CD14-positive monocyte (primary cell): ENCODE data around the gene SLC17A1. TPM values are rescaled to one million over a fixed set of nuclear protein-coding genes. Genes with fewer than 3 reads are reported as not detected.

Experiments
- DNase-seq, 3 donors: peaks; one replicate each; pipeline ENCODE4 v3.0.0-alpha.2; 2011 to 2022
- H2AFZ ChIP-seq: 2 replicates; pipeline ENCODE4 v1.6.0; 2012; ENCODE audit warnings: mild to moderate bottlenecking, low read depth, low read length, inconsistent platforms; ENCODE audit not compliant: insufficient read depth, poor library complexity, severe bottlenecking
- H3K27ac ChIP-seq, 2 donors: 1 replicate in 1 of 2; 2 replicates in 1 of 2; pipeline ENCODE4 v1.5.1; 2012 to 2013; ENCODE audit warnings: low read length in 2 of 2, control low read depth in 1 of 2, inconsistent platforms in 1 of 2, low read depth in 1 of 2, mild to moderate bottlenecking in 1 of 2
- H3K27me3 ChIP-seq, 2 donors: one replicate each; pipeline versions ENCODE4 v1.6.0 to v1.6.1; 2011 to 2013; ENCODE audit warnings: low read length in 2 of 2; ENCODE audit not compliant: control insufficient read depth in 2 of 2, insufficient read depth in 2 of 2
- H3K36me3 ChIP-seq, 2 donors: replicated peaks in 1 of 2; 1 replicate in 1 of 2; 2 replicates in 1 of 2; pipeline versions ENCODE4 v1.5.1 to v1.6.1; 2012 to 2013; ENCODE audit warnings: low read length in 2 of 2, control low read depth in 1 of 2, inconsistent platforms in 1 of 2, mild to moderate bottlenecking in 1 of 2; ENCODE audit not compliant: insufficient read depth in 2 of 2, control insufficient read depth in 1 of 2
- H3K4me1 ChIP-seq, 2 donors: 1 replicate in 1 of 2; 2 replicates in 1 of 2; pipeline versions ENCODE4 v1.5.1 to v1.6.1; 2012 to 2013; ENCODE audit warnings: low read length in 2 of 2, control low read depth in 1 of 2, inconsistent platforms in 1 of 2, mild to moderate bottlenecking in 1 of 2, moderate library complexity in 1 of 2; ENCODE audit not compliant: insufficient read depth in 2 of 2, control insufficient read depth in 1 of 2
- H3K4me2 ChIP-seq: replicated peaks from 2 replicates; pipeline ENCODE3; 2012; ENCODE audit warnings: low read length, moderate library complexity, mild to moderate bottlenecking; ENCODE audit not compliant: poor library complexity, severe bottlenecking; ENCODE audit errors: extremely low read depth
- H3K4me3 ChIP-seq, 3 experiments: fragments of 200-600 bp in 1 of 3; sonication (generic) in 1 of 3; replicated peaks in 1 of 3; 1 replicate in 2 of 3; 2 replicates in 1 of 3; pipeline ENCODE4 v1.5.1; 2011 to 2013; ENCODE audit warnings: low read length in 3 of 3, mild to moderate bottlenecking in 3 of 3, control low read depth in 2 of 3, low read depth in 2 of 3, inconsistent platforms in 1 of 3, moderate library complexity in 1 of 3
- H3K79me2 ChIP-seq: 2 replicates; pipeline ENCODE4 v1.6.0; 2012; ENCODE audit warnings: mild to moderate bottlenecking, control low read depth, inconsistent platforms, low read length, moderate library complexity; ENCODE audit not compliant: insufficient read depth
- H3K9ac ChIP-seq: 2 replicates; pipeline ENCODE4 v1.6.0; 2017; ENCODE audit warnings: low read length, mild to moderate bottlenecking; ENCODE audit not compliant: insufficient read depth, poor library complexity, severe bottlenecking
- H3K9me3 ChIP-seq, 2 donors: replicated peaks in 1 of 2; 1 replicate in 1 of 2; 2 replicates in 1 of 2; pipeline versions ENCODE4 v1.5.1 to v1.6.1; 2012 to 2013; ENCODE audit warnings: low read length in 2 of 2, control low read depth in 1 of 2; ENCODE audit not compliant: control insufficient read depth in 1 of 2, insufficient read depth in 1 of 2
- H4K20me1 ChIP-seq: 2 replicates; pipeline ENCODE4 v1.6.0; 2012; ENCODE audit warnings: mild to moderate bottlenecking, low read length, control low read depth, moderate library complexity; ENCODE audit not compliant: insufficient read depth
- H3K27ac Mint-ChIP-seq, 7 donors: one replicate each; pipeline ENCODE4 v1.8.0; 2020; ENCODE audit warnings: mild to moderate bottlenecking in 7 of 7, mixed read lengths in 7 of 7, moderate library complexity in 6 of 7, inconsistent platforms in 2 of 7
- H3K27me3 Mint-ChIP-seq, 3 donors: one replicate each; pipeline ENCODE4 v1.8.0; 2021 to 2022; ENCODE audit warnings: low read depth in 3 of 3, mild to moderate bottlenecking in 3 of 3, mixed read lengths in 3 of 3, moderate library complexity in 3 of 3, inconsistent platforms in 1 of 3
- H3K36me3 Mint-ChIP-seq, 2 donors: one replicate each; pipeline ENCODE4 v1.8.0; 2020; ENCODE audit warnings: mixed read lengths in 2 of 2, inconsistent platforms in 1 of 2, mild to moderate bottlenecking in 1 of 2
- H3K4me1 Mint-ChIP-seq: one replicate; pipeline ENCODE4 v1.8.0; 2020; ENCODE audit warnings: mild to moderate bottlenecking, mixed read lengths
- H3K4me3 Mint-ChIP-seq, 2 donors: one replicate each; pipeline ENCODE4 v1.8.0; 2020; ENCODE audit warnings: mild to moderate bottlenecking in 2 of 2, mixed read lengths in 2 of 2, moderate library complexity in 1 of 2
- H3K9me3 Mint-ChIP-seq, 7 donors: one replicate each; pipeline ENCODE4 v1.8.0; 2020 to 2022; ENCODE audit warnings: mixed read lengths in 7 of 7, mild to moderate bottlenecking in 6 of 7, moderate library complexity in 6 of 7, inconsistent platforms in 2 of 7
- CTCF ChIP-seq: fragments of 200-600 bp; IDR thresholded peaks from one replicate; pipeline ENCODE4 v1.8.0; 2022; ENCODE audit warnings: antibody characterized with exemption, mild to moderate bottlenecking
- WGBS: methylation state at CpG from one replicate; pipeline ENCODE4 v1.1.5; 2013; ENCODE audit warnings: missing lambda C conversion rate; ENCODE audit not compliant: insufficient coverage; 5-methylcytosine and 5-hydroxymethylcytosine counted together
- intact Hi-C, 2 donors: fragments of 100-400 bp; cut with micrococcal nuclease; formaldehyde crosslinking; loops; one replicate each; pipeline versions ENCODE4 v1.15.0 to v1.15.1; 2023
- polyA plus RNA-seq, 3 donors: library from polyadenylated mRNA; depleted of rRNA in 1 of 3; unstranded in 2 of 3; stranded (reverse) in 1 of 3; fragments of 300-500 nt in 2 of 3; fragments of >200 nt in 1 of 3; fragmentation: Illumina TruSeq in 2 of 3; gene quantifications; 1 replicate in 2 of 3; 2 replicates in 1 of 3; pipeline ENCODE4 v1.2.3, GENCODE V29; 2012 to 2021

Gene SLC17A1
- polyA plus RNA-seq, 3 donors: not detected

- no peak overlapping the region for H3K4me3 Mint-ChIP-seq
- H3K4me1 ChIP-seq: no peaks in the 10 kb centered on the region
- no peaks in the 10 kb centered on the region for H3K36me3 ChIP-seq
- H3K4me3 ChIP-seq: no peak overlapping the region
- H3K27me3 ChIP-seq: no peaks in the 10 kb centered on the region
- H3K9ac ChIP-seq: no peak overlapping the region
- H2AFZ ChIP-seq: no peak overlapping the region
- H3K4me2 ChIP-seq: no peak overlapping the region
- no peak for TF ChIP-seq CTCF
- no peaks in the 10 kb centered on the region for H3K4me1 Mint-ChIP-seq
- no peaks in the 10 kb centered on the region for H3K36me3 Mint-ChIP-seq
- peaks cover 0 to 3% (median 0%) of the 10 kb centered on the region in 7 donors for H3K9me3 Mint-ChIP-seq
- no CpG with 5 or more reads among the region's 4 CpGs for WGBS
- no peak overlapping the region for H3K27ac Mint-ChIP-seq
- DNase-seq: no peak
- peaks cover 0 to 2% (median 1%) of the 10 kb centered on the region in 3 donors for H3K27me3 Mint-ChIP-seq
- H4K20me1 ChIP-seq: no peaks in the 10 kb centered on the region
- no peak overlapping the region for H3K27ac ChIP-seq
- intact Hi-C loops: no loop called here
- no peaks in the 10 kb centered on the region for H3K9me3 ChIP-seq
- H3K79me2 ChIP-seq: no peaks in the 10 kb centered on the region
Observed at GRCh38 chr6:25777856-25778649, 53.8 kb downstream of the SLC17A1 start.

- Histone ChIP-seq H2AFZ (no peak overlapping the region), H3K79me2 (no peaks in the 10 kb centered on the region), H3K36me3 (no peaks in the 10 kb centered on the region), H3K4me1 (no peaks in the 10 kb centered on the region), H3K27ac (no peak overlapping the region), H3K4me2 (no peak overlapping the region), H3K9me3 (no peaks in the 10 kb centered on the region), H3K4me3 (no peak overlapping the region), H3K9ac (no peak overlapping the region), H3K27me3 (no peaks in the 10 kb centered on the region), H4K20me1 (no peaks in the 10 kb centered on the region)
- Mint-ChIP-seq H3K27me3 (peaks cover 0 to 5% (median 1%) of the 10 kb centered on the region in 3 donors), H3K4me1 (no peaks in the 10 kb centered on the region), H3K36me3 (no peaks in the 10 kb centered on the region), H3K27ac (no peak overlapping the region), H3K9me3 (no peaks in the 10 kb centered on the region), H3K4me3 (no peak overlapping the region)
- 80% methylated on average over 1 of the region's 2 CpGs for WGBS
- intact Hi-C loops: no loop called here
- no peak for TF ChIP-seq CTCF
- no peak for DNase-seq
Observed at GRCh38 chr6:25777031-25777430, 54.8 kb downstream of the SLC17A1 start.
